Measurements from ENCODE around the gene ADAMTSL2.

GRCh38 chr9:133542002-133542401 is 7.5 kb downstream of the ADAMTSL2 start:
- TF ChIP-seq CTCF (IDR thresholded peaks at IDR 0.05) (no peak), POLR2A (IDR thresholded peaks at IDR 0.05) (no peak), EP300 (IDR thresholded peaks at IDR 0.05; ENCODE audit: low read depth) (no peak), POLR2AphosphoS5 (IDR thresholded peaks at IDR 0.05) (no peak)
